Osteocyte (in vitro differentiated cells): Measurements from ENCODE around the gene SCARB2. TPM values are rescaled to one million over a fixed set of nuclear protein-coding genes. Genes with fewer than 3 reads are reported as not detected.

Source experiments
- DNase-seq: peaks from one replicate; pipeline ENCODE4 v3.0.0; 2021; ENCODE audit warnings: mixed read lengths; ENCODE audit not compliant: unreplicated experiment; ENCODE audit errors: extremely low spot score
- H3K27ac Mint-ChIP-seq: one replicate; pipeline ENCODE4 v1.8.0; 2021; ENCODE audit warnings: mild to moderate bottlenecking, mixed read lengths; ENCODE audit not compliant: unreplicated experiment
- H3K27me3 Mint-ChIP-seq: one replicate; pipeline ENCODE4 v1.8.0; 2021; ENCODE audit warnings: mixed read lengths; ENCODE audit not compliant: unreplicated experiment
- H3K36me3 Mint-ChIP-seq: one replicate; pipeline ENCODE4 v1.8.0; 2021; ENCODE audit warnings: mixed read lengths; ENCODE audit not compliant: unreplicated experiment
- H3K4me1 Mint-ChIP-seq: one replicate; pipeline ENCODE4 v1.8.0; 2021; ENCODE audit warnings: mixed read lengths; ENCODE audit not compliant: unreplicated experiment
- H3K4me3 Mint-ChIP-seq: one replicate; pipeline ENCODE4 v1.8.0; 2021; ENCODE audit warnings: mild to moderate bottlenecking, moderate library complexity, mixed read lengths; ENCODE audit not compliant: unreplicated experiment
- H3K9me3 Mint-ChIP-seq: one replicate; pipeline ENCODE4 v1.8.0; 2021; ENCODE audit warnings: mixed read lengths; ENCODE audit not compliant: unreplicated experiment
- CTCF ChIP-seq: fragments of 200-600 bp; sonication (generic); IDR thresholded peaks from 2 replicates; pipeline ENCODE4 v1.5.0; 2021; ENCODE audit warnings: antibody characterized with exemption, mild to moderate bottlenecking, moderate library complexity
- total RNA-seq: library from RNA; stranded (reverse); gene quantifications from 2 replicates; pipeline ENCODE4 v1.2.1, GENCODE V29; 2021

Gene SCARB2
- total RNA-seq, 1 donor from 2014 or later, result 179 TPM

DNA sequence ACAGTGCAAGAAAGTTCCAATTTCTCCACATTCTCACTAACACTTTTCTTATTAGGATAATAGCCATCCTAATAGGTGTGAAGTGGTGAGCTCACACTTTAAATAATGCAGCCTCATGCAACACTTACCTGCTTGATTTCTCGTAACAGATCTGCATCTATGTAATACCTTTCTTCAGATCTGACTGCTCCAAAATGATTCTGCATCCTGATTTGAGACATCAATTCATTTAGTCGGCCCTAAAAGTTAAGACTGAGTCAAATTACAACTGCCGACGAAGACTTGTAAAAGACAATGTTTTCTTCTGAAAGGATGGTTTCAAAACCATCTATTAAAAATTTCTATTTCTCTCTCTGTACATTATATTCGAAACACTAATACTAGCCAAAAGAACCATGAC, 96.1 kb downstream of the SCARB2 start:
- peaks cover 4% of the 10 kb centered on the region for H3K9me3 Mint-ChIP-seq

GRCh38 chr4:76116821-76117220, 96.8 kb downstream of the SCARB2 start:
- H3K4me1 Mint-ChIP-seq, result no peaks in the 10 kb centered on the region
- TF ChIP-seq CTCF, result no peak
- H3K4me3 Mint-ChIP-seq, result no peak overlapping the region
- peaks cover 58% of the 10 kb centered on the region for H3K36me3 Mint-ChIP-seq
- H3K27ac Mint-ChIP-seq, result no peak overlapping the region
- H3K27me3 Mint-ChIP-seq, result no peaks in the 10 kb centered on the region
- no peak for DNase-seq
- H3K9me3 Mint-ChIP-seq, result peaks cover 4% of the 10 kb centered on the region

More for the DNA sequence above, 96.1 kb downstream of the SCARB2 start:
- Mint-ChIP-seq H3K4me3 (no peak overlapping the region), H3K4me1 (no peaks in the 10 kb centered on the region), H3K27me3 (no peaks in the 10 kb centered on the region), H3K36me3 (peaks cover 65% of the 10 kb centered on the region), H3K27ac (no peak overlapping the region)
- no peak for TF ChIP-seq CTCF
- DNase-seq, result no peak

Other genes with a start within 250 kb of the SCARB2 start
- 38.9 and 43.0 TPM in 2 replicates for gene SDAD1, start 222.9 kb downstream of the SCARB2 start, total RNA-seq
- gene CXCL9, start 206.3 kb downstream of the SCARB2 start, total RNA-seq, result not detected in 2 replicates
- gene CXCL10, start 190.3 kb downstream of the SCARB2 start, total RNA-seq, result not detected in 2 replicates
- not detected in 2 replicates for gene CXCL11, start 177.8 kb downstream of the SCARB2 start, total RNA-seq
- not detected in 2 replicates for gene ART3, start 139.1 kb downstream of the SCARB2 start, total RNA-seq
- gene NUP54, start 65.4 kb downstream of the SCARB2 start, total RNA-seq, result 36.7 and 37.8 TPM in 2 replicates
- 0.55 and 0.70 TPM in 2 replicates for gene FAM47E, start 37.9 kb upstream of the SCARB2 start, total RNA-seq
- 2.4 TPM in 2 replicates for gene STBD1, start 92.9 kb upstream of the SCARB2 start, total RNA-seq
- gene CCDC158, start 207.3 kb upstream of the SCARB2 start, total RNA-seq, result not detected in 2 replicates
- gene SHROOM3, start 221.4 kb upstream of the SCARB2 start, total RNA-seq, result 3.8 and 4.8 TPM in 2 replicates